GM23338 (cell line): ENCODE results near the gene ACAD11.

Source experiments
- CREB1 ChIP-seq: fragments of 250-450 bp; sonication (Bioruptor Pico); IDR thresholded peaks from 2 replicates; pipeline ENCODE4 v1.5.0; 2020; ENCODE audit warnings: low read depth, mild to moderate bottlenecking, moderate library complexity
- EZH2 ChIP-seq: fragments of 200-600 bp; sonication (generic); IDR thresholded peaks from one replicate; pipeline ENCODE4 v1.8.0; 2017; ENCODE audit warnings: antibody characterized with exemption, mild to moderate bottlenecking, low read depth; ENCODE audit not compliant: unreplicated experiment
- EZH2phosphoT487 ChIP-seq: fragments of 200-600 bp; sonication (generic); IDR thresholded peaks from one replicate; pipeline ENCODE4 v1.8.1; 2018; ENCODE audit warnings: antibody characterized with exemption; ENCODE audit not compliant: unreplicated experiment
- POLR2AphosphoS5 ChIP-seq: IDR thresholded peaks from 2 replicates; pipeline ENCODE4 v1.6.1; 2016; ENCODE audit warnings: antibody characterized with exemption, low read depth
- ZNF114 ChIP-seq: fragments of 250-450 bp; sonication (Bioruptor Pico); IDR thresholded peaks from 2 replicates; pipeline ENCODE4 v1.5.0; 2020; ENCODE audit warnings: mild to moderate bottlenecking, moderate library complexity
- TF ChIP-seq, protein P1 (sequence below), 2 experiments: fragments of 200-600 bp in 1 of 2; sonication (generic) in 1 of 2; conservative IDR thresholded peaks; 2 replicates each; pipeline versions ENCODE4 v1.5.1 to v1.6.1; 2016 to 2017; ENCODE audit warnings: antibody characterized with exemption in 2 of 2, low read depth in 2 of 2, mild to moderate bottlenecking in 2 of 2, moderate library complexity in 1 of 2
- TF ChIP-seq, protein P2 (sequence below): IDR thresholded peaks from one replicate; pipeline ENCODE4 v1.6.1; 2018; ENCODE audit warnings: antibody characterized with exemption; ENCODE audit not compliant: unreplicated experiment

- TF ChIP-seq POLR2AphosphoS5, result no peak
- TF ChIP-seq, protein P1, sequence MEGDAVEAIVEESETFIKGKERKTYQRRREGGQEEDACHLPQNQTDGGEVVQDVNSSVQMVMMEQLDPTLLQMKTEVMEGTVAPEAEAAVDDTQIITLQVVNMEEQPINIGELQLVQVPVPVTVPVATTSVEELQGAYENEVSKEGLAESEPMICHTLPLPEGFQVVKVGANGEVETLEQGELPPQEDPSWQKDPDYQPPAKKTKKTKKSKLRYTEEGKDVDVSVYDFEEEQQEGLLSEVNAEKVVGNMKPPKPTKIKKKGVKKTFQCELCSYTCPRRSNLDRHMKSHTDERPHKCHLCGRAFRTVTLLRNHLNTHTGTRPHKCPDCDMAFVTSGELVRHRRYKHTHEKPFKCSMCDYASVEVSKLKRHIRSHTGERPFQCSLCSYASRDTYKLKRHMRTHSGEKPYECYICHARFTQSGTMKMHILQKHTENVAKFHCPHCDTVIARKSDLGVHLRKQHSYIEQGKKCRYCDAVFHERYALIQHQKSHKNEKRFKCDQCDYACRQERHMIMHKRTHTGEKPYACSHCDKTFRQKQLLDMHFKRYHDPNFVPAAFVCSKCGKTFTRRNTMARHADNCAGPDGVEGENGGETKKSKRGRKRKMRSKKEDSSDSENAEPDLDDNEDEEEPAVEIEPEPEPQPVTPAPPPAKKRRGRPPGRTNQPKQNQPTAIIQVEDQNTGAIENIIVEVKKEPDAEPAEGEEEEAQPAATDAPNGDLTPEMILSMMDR (conservative IDR thresholded peaks at IDR 0.05; ENCODE audit: low read depth in 2 of 2), result no peak
- TF ChIP-seq EZH2, result no peak
- TF ChIP-seq, protein P2, sequence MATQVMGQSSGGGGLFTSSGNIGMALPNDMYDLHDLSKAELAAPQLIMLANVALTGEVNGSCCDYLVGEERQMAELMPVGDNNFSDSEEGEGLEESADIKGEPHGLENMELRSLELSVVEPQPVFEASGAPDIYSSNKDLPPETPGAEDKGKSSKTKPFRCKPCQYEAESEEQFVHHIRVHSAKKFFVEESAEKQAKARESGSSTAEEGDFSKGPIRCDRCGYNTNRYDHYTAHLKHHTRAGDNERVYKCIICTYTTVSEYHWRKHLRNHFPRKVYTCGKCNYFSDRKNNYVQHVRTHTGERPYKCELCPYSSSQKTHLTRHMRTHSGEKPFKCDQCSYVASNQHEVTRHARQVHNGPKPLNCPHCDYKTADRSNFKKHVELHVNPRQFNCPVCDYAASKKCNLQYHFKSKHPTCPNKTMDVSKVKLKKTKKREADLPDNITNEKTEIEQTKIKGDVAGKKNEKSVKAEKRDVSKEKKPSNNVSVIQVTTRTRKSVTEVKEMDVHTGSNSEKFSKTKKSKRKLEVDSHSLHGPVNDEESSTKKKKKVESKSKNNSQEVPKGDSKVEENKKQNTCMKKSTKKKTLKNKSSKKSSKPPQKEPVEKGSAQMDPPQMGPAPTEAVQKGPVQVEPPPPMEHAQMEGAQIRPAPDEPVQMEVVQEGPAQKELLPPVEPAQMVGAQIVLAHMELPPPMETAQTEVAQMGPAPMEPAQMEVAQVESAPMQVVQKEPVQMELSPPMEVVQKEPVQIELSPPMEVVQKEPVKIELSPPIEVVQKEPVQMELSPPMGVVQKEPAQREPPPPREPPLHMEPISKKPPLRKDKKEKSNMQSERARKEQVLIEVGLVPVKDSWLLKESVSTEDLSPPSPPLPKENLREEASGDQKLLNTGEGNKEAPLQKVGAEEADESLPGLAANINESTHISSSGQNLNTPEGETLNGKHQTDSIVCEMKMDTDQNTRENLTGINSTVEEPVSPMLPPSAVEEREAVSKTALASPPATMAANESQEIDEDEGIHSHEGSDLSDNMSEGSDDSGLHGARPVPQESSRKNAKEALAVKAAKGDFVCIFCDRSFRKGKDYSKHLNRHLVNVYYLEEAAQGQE, result no peak
- no peak for TF ChIP-seq EZH2phosphoT487
- TF ChIP-seq ZNF114 (CRISPR knock-in tag), result no peak
- no peak for TF ChIP-seq CREB1 (CRISPR knock-in tag)
Measured at GRCh38 chr3:132694991-132695390, 35.4 kb upstream of the ACAD11 start.
